ENCODE results near the gene LCN6.

Gene LCN6

GRCh38 chr9:136779808-136780207 lies 31.5 kb upstream of the LCN6 start:
- no peak for DNase-seq
- no peak overlapping the region for H2BK12ac ChIP-seq (ENCODE audit: low read length)
- no peaks in the 10 kb centered on the region for H3K79me2 ChIP-seq (ENCODE audit: control insufficient read depth, insufficient read depth, low read length, poor library complexity)
- no peaks in the 10 kb centered on the region for H3K4me1 ChIP-seq (ENCODE audit: control insufficient read depth in 1 of 2, insufficient read depth in 2 of 2, low read length in 2 of 2)
- no peak overlapping the region for H3K4ac ChIP-seq (ENCODE audit: low read depth, low read length)
- H4K91ac ChIP-seq (ENCODE audit: low read depth, low read length), result no peak overlapping the region
- no peak overlapping the region for H3K27ac ChIP-seq (ENCODE audit: low read depth, low read length)
- no peak overlapping the region for H2AFZ ChIP-seq (ENCODE audit: insufficient read depth, low read length, poor library complexity)
- H3K36me3 ChIP-seq (ENCODE audit: control insufficient read depth in 1 of 2, insufficient read depth in 2 of 2, low read length in 2 of 2), result no peaks in the 10 kb centered on the region
- H2AK5ac ChIP-seq (ENCODE audit: low read length), result no peak overlapping the region
- H3K4me2 ChIP-seq (ENCODE audit: low read length), result no peak overlapping the region
- no peak overlapping the region for H3K18ac ChIP-seq (ENCODE audit: low read length)
- no CpG with 5 or more reads among the region's 5 CpGs for WGBS (ENCODE audit: extremely low coverage, insufficient coverage, insufficient read length)
- H4K12ac ChIP-seq (ENCODE audit: low read depth, low read length), result no peak overlapping the region
- H3K4me3 ChIP-seq (ENCODE audit: low read depth, low read length), result no peak overlapping the region
- no peak overlapping the region for H3K9ac ChIP-seq (ENCODE audit: low read length)
- no peak overlapping the region for H2BK120ac ChIP-seq (ENCODE audit: insufficient read depth, low read length, poor library complexity)
- H3K27me3 ChIP-seq (ENCODE audit: insufficient read depth, low read length), result peaks cover 7% of the 10 kb centered on the region
- no peaks in the 10 kb centered on the region for H3K79me1 ChIP-seq (ENCODE audit: low read length)
- H3K23ac ChIP-seq (ENCODE audit: low read length), result no peak overlapping the region
- H2BK5ac ChIP-seq (ENCODE audit: low read depth, low read length, poor library complexity), result no peak overlapping the region
- H4K8ac ChIP-seq (ENCODE audit: low read depth, low read length), result no peak overlapping the region
- H3K9me3 ChIP-seq (ENCODE audit: insufficient read depth, low read depth, low read length), result no peaks in the 10 kb centered on the region
- H3K14ac ChIP-seq (ENCODE audit: low read length), result no peak overlapping the region

DNA sequence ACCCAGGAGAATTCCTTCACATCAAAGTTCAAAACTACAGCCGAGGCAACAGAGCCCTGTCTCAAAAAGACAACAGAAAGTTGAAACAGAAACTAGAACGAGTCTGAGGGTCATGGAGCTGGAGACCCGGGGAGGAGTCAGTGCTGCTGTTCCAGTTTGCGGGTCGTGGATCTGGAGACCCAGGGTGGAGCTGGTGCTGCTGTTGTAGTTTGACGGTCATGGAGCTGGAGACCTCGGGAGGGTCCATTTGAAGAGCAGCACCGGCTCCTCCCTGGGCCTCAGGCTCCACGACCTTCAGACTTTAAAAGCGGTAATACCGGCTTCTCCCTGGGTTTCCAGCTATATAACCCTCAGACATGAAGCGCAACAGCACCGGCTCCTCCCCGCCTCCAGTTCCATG lies 29.0 kb upstream of the LCN6 start:
- no peak overlapping the region for H3K4ac ChIP-seq (ENCODE audit: low read depth, low read length)
- WGBS (ENCODE audit: extremely low coverage, insufficient coverage, insufficient read length), result no CpG with 5 or more reads among the region's 14 CpGs
- H3K79me1 ChIP-seq (ENCODE audit: low read length), result no peaks in the 10 kb centered on the region
- H3K4me1 ChIP-seq (ENCODE audit: control insufficient read depth in 1 of 2, insufficient read depth in 2 of 2, low read length in 2 of 2), result no peaks in the 10 kb centered on the region
- no peak overlapping the region for H3K9ac ChIP-seq (ENCODE audit: low read length)
- no peak overlapping the region for H4K8ac ChIP-seq (ENCODE audit: low read depth, low read length)
- no peak overlapping the region for H3K4me2 ChIP-seq (ENCODE audit: low read length)
- H4K12ac ChIP-seq (ENCODE audit: low read depth, low read length), result no peak overlapping the region
- no peaks in the 10 kb centered on the region for H3K36me3 ChIP-seq (ENCODE audit: control insufficient read depth in 1 of 2, insufficient read depth in 2 of 2, low read length in 2 of 2)
- H2BK5ac ChIP-seq (ENCODE audit: low read depth, low read length, poor library complexity), result no peak overlapping the region
- H2BK12ac ChIP-seq (ENCODE audit: low read length), result no peak overlapping the region
- no peak overlapping the region for H3K23ac ChIP-seq (ENCODE audit: low read length)
- peaks cover 8% of the 10 kb centered on the region for H3K9me3 ChIP-seq (ENCODE audit: insufficient read depth, low read depth, low read length)
- H3K27ac ChIP-seq (ENCODE audit: low read depth, low read length), result no peak overlapping the region
- H3K27me3 ChIP-seq (ENCODE audit: insufficient read depth, low read length), result peaks cover 7% of the 10 kb centered on the region
- no peaks in the 10 kb centered on the region for H3K79me2 ChIP-seq (ENCODE audit: control insufficient read depth, insufficient read depth, low read length, poor library complexity)
- H4K91ac ChIP-seq (ENCODE audit: low read depth, low read length), result no peak overlapping the region
- no peak overlapping the region for H2AFZ ChIP-seq (ENCODE audit: insufficient read depth, low read length, poor library complexity)
- no peak overlapping the region for H3K18ac ChIP-seq (ENCODE audit: low read length)
- H2AK5ac ChIP-seq (ENCODE audit: low read length), result no peak overlapping the region
- H2BK120ac ChIP-seq (ENCODE audit: insufficient read depth, low read length, poor library complexity), result no peak overlapping the region
- H3K14ac ChIP-seq (ENCODE audit: low read length), result no peak overlapping the region
- H3K4me3 ChIP-seq (ENCODE audit: low read depth, low read length), result no peak overlapping the region
- no peak for DNase-seq

GRCh38 chr9:136776947-136777346 lies 28.6 kb upstream of the LCN6 start:
- no peak overlapping the region for H2BK5ac ChIP-seq (ENCODE audit: low read depth, low read length, poor library complexity)
- no peaks in the 10 kb centered on the region for H3K79me2 ChIP-seq (ENCODE audit: control insufficient read depth, insufficient read depth, low read length, poor library complexity)
- H3K79me1 ChIP-seq (ENCODE audit: low read length), result no peaks in the 10 kb centered on the region
- H3K4ac ChIP-seq (ENCODE audit: low read depth, low read length), result no peak overlapping the region
- H3K14ac ChIP-seq (ENCODE audit: low read length), result no peak overlapping the region
- H3K23ac ChIP-seq (ENCODE audit: low read length), result no peak overlapping the region
- peaks cover 8% of the 10 kb centered on the region for H3K9me3 ChIP-seq (ENCODE audit: insufficient read depth, low read depth, low read length)
- H4K91ac ChIP-seq (ENCODE audit: low read depth, low read length), result no peak overlapping the region
- DNase-seq, result no peak
- H4K8ac ChIP-seq (ENCODE audit: low read depth, low read length), result no peak overlapping the region
- peaks cover 7% of the 10 kb centered on the region for H3K27me3 ChIP-seq (ENCODE audit: insufficient read depth, low read length)
- no peak overlapping the region for H3K27ac ChIP-seq (ENCODE audit: low read depth, low read length)
- H2AK5ac ChIP-seq (ENCODE audit: low read length), result no peak overlapping the region
- no peak overlapping the region for H2AFZ ChIP-seq (ENCODE audit: insufficient read depth, low read length, poor library complexity)
- no CpG with 5 or more reads among the region's 7 CpGs for WGBS (ENCODE audit: extremely low coverage, insufficient coverage, insufficient read length)
- H3K18ac ChIP-seq (ENCODE audit: low read length), result no peak overlapping the region
- H3K9ac ChIP-seq (ENCODE audit: low read length), result no peak overlapping the region
- H2BK12ac ChIP-seq (ENCODE audit: low read length), result no peak overlapping the region
- no peak overlapping the region for H4K12ac ChIP-seq (ENCODE audit: low read depth, low read length)
- no peaks in the 10 kb centered on the region for H3K4me1 ChIP-seq (ENCODE audit: control insufficient read depth in 1 of 2, insufficient read depth in 2 of 2, low read length in 2 of 2)
- no peak overlapping the region for H3K4me3 ChIP-seq (ENCODE audit: low read depth, low read length)
- no peaks in the 10 kb centered on the region for H3K36me3 ChIP-seq (ENCODE audit: control insufficient read depth in 1 of 2, insufficient read depth in 2 of 2, low read length in 2 of 2)
- H2BK120ac ChIP-seq (ENCODE audit: insufficient read depth, low read length, poor library complexity), result no peak overlapping the region
- H3K4me2 ChIP-seq (ENCODE audit: low read length), result no peak overlapping the region

- Histone ChIP-seq H3K18ac (ENCODE audit: low read length) (no peak overlapping the region), H4K91ac (ENCODE audit: low read depth, low read length) (no peak overlapping the region), H2AK5ac (ENCODE audit: low read length) (no peak overlapping the region), H2BK120ac (ENCODE audit: insufficient read depth, low read length, poor library complexity) (no peak overlapping the region), H3K36me3 (ENCODE audit: control insufficient read depth in 1 of 2, insufficient read depth in 2 of 2, low read length in 2 of 2) (no peaks in the 10 kb centered on the region), H2AFZ (ENCODE audit: insufficient read depth, low read length, poor library complexity) (no peak overlapping the region), H3K4ac (ENCODE audit: low read depth, low read length) (no peak overlapping the region), H3K4me3 (ENCODE audit: low read depth, low read length) (no peak overlapping the region), H3K23ac (ENCODE audit: low read length) (no peak overlapping the region), H3K79me2 (ENCODE audit: control insufficient read depth, insufficient read depth, low read length, poor library complexity) (no peaks in the 10 kb centered on the region), H2BK5ac (ENCODE audit: low read depth, low read length, poor library complexity) (no peak overlapping the region), H3K9ac (ENCODE audit: low read length) (no peak overlapping the region), H3K9me3 (ENCODE audit: insufficient read depth, low read depth, low read length) (peaks cover 8% of the 10 kb centered on the region), H2BK12ac (ENCODE audit: low read length) (no peak overlapping the region), H3K27ac (ENCODE audit: low read depth, low read length) (no peak overlapping the region), H3K4me1 (ENCODE audit: control insufficient read depth in 1 of 2, insufficient read depth in 2 of 2, low read length in 2 of 2) (no peaks in the 10 kb centered on the region), H3K4me2 (ENCODE audit: low read length) (no peak overlapping the region), H4K12ac (ENCODE audit: low read depth, low read length) (no peak overlapping the region), H4K8ac (ENCODE audit: low read depth, low read length) (no peak overlapping the region), H3K27me3 (ENCODE audit: insufficient read depth, low read length) (peaks cover 7% of the 10 kb centered on the region), H3K79me1 (ENCODE audit: low read length) (no peaks in the 10 kb centered on the region), H3K14ac (ENCODE audit: low read length) (no peak overlapping the region)
- no CpG with 5 or more reads among the region's 6 CpGs for WGBS (ENCODE audit: extremely low coverage, insufficient coverage, insufficient read length)
- no peak for DNase-seq
Observed at GRCh38 chr9:136775191-136775590, 26.9 kb upstream of the LCN6 start.
